Hepatocyte (in vitro differentiated cells): ENCODE data around the gene RAP2C. TPM values are rescaled to one million over a fixed set of nuclear protein-coding genes. Genes with fewer than 3 reads are reported as not detected.

Experiments
- DNase-seq: peaks from one replicate; pipeline ENCODE4 v3.0.0-alpha.2; 2016; ENCODE audit warnings: low spot score
- H2AFZ ChIP-seq: fragments of 200-600 bp; sonication (generic); 2 replicates; pipeline ENCODE4 v1.6.0; 2016; ENCODE audit warnings: antibody characterized with exemption, mild to moderate bottlenecking
- H3K27ac ChIP-seq: fragments of 200-600 bp; sonication (generic); 2 replicates; pipeline ENCODE4 v1.5.1; 2016; ENCODE audit warnings: mild to moderate bottlenecking
- H3K27me3 ChIP-seq: fragments of 200-600 bp; sonication (generic); 2 replicates; pipeline ENCODE4 v1.6.1; 2016
- H3K36me3 ChIP-seq: fragments of 200-600 bp; sonication (generic); replicated peaks from 2 replicates; pipeline ENCODE4 v1.5.1; 2016; ENCODE audit warnings: low read depth; ENCODE audit not compliant: insufficient read depth
- H3K4me1 ChIP-seq: fragments of 200-600 bp; sonication (generic); 2 replicates; pipeline ENCODE4 v1.5.1; 2016; ENCODE audit warnings: mild to moderate bottlenecking, moderate library complexity; ENCODE audit not compliant: insufficient read depth
- H3K4me2 ChIP-seq: fragments of 200-600 bp; sonication (generic); 2 replicates; pipeline ENCODE4 v1.6.0; 2016
- H3K4me3 ChIP-seq: fragments of 200-600 bp; sonication (generic); 2 replicates; pipeline ENCODE4 v1.5.1; 2016; ENCODE audit warnings: mild to moderate bottlenecking
- H3K79me2 ChIP-seq: fragments of 200-600 bp; sonication (generic); 2 replicates; pipeline ENCODE4 v1.6.0; 2017; ENCODE audit warnings: mild to moderate bottlenecking
- H3K9me2 ChIP-seq: fragments of 200-600 bp; sonication (generic); replicated peaks from 2 replicates; pipeline ENCODE4 v1.6.0; 2017; ENCODE audit warnings: mild to moderate bottlenecking; ENCODE audit not compliant: insufficient read depth
- H3K9me3 ChIP-seq: fragments of 200-600 bp; sonication (generic); 2 replicates; pipeline ENCODE4 v1.5.1; 2016; ENCODE audit warnings: low read depth, mild to moderate bottlenecking
- H4K20me1 ChIP-seq: fragments of 200-600 bp; sonication (generic); 2 replicates; pipeline ENCODE4 v1.6.0; 2016; ENCODE audit warnings: mild to moderate bottlenecking; ENCODE audit not compliant: insufficient read depth, poor library complexity, severe bottlenecking
- CTCF ChIP-seq: fragments of 200-600 bp; sonication (generic); IDR thresholded peaks from 2 replicates; pipeline ENCODE4 v1.5.1; 2016; ENCODE audit warnings: antibody characterized with exemption, mild to moderate bottlenecking; ENCODE audit not compliant: poor library complexity
- EZH2 ChIP-seq: fragments of 200-600 bp; sonication (generic); IDR thresholded peaks from 2 replicates; pipeline ENCODE4 v1.6.1; 2016; ENCODE audit warnings: antibody characterized with exemption, mild to moderate bottlenecking, borderline replicate concordance
- EZH2phosphoT487 ChIP-seq: fragments of 200-600 bp; sonication (generic); IDR thresholded peaks from one replicate; pipeline ENCODE4 v1.6.1; 2018; ENCODE audit warnings: antibody characterized with exemption, mild to moderate bottlenecking, low read depth, moderate library complexity; ENCODE audit not compliant: unreplicated experiment, severe bottlenecking
- WGBS: methylation state at CpG from one replicate; pipeline ENCODE4 v1.1.6; 2016; ENCODE audit warnings: low lambda C conversion rate; ENCODE audit errors: missing lambda C conversion rate; 5-methylcytosine and 5-hydroxymethylcytosine counted together
- polyA plus RNA-seq: library from polyadenylated mRNA; unstranded; fragments of >200 nt; fragmentation: Nextera tagmentation; extraction: Ambion mirVana; gene quantifications from 2 replicates; pipeline ENCODE4 v1.2.1, GENCODE V29; 2016
- total RNA-seq: library from RNA; depleted of rRNA; stranded (reverse); fragments of >200 nt; gene quantifications from 2 replicates; pipeline ENCODE4 v1.2.3, GENCODE V29; 2014

RAP2C gene
- total and polyA plus RNA-seq, 2 experiments from 2014 or later = 32.2 to 57.4 TPM

- no peak for DNase-seq
- Histone ChIP-seq H3K4me3 (no peak overlapping the region), H3K79me2 (no peaks in the 10 kb centered on the region), H3K36me3 (no peaks in the 10 kb centered on the region), H3K9me3 (no peaks in the 10 kb centered on the region), H3K27me3 (no peaks in the 10 kb centered on the region), H3K4me2 (no peak overlapping the region), H4K20me1 (no peaks in the 10 kb centered on the region), H3K9me2 (no peaks in the 10 kb centered on the region), H3K27ac (no peak overlapping the region), H3K4me1 (no peaks in the 10 kb centered on the region), H2AFZ (no peak overlapping the region)
- no peak for TF ChIP-seq EZH2phosphoT487
- no peak for TF ChIP-seq EZH2
- TF ChIP-seq CTCF = no peak
- WGBS = 75% methylated on average over 3 of the region's 3 CpGs
These were observed 43.9 kb upstream of the RAP2C start for GRCh38 chrX:132263127-132263526.

GRCh38 chrX:132258509-132258908, 39.3 kb upstream of the RAP2C start:
- H2AFZ ChIP-seq = no peak overlapping the region
- H3K27ac ChIP-seq = no peak overlapping the region
- no peaks in the 10 kb centered on the region for H3K27me3 ChIP-seq
- TF ChIP-seq EZH2phosphoT487 (no peak), EZH2 (no peak)
- H3K9me3 ChIP-seq = no peaks in the 10 kb centered on the region
- no peak for DNase-seq
- no peaks in the 10 kb centered on the region for H4K20me1 ChIP-seq
- no peaks in the 10 kb centered on the region for H3K79me2 ChIP-seq
- H3K4me2 ChIP-seq = no peak overlapping the region
- no peak overlapping the region for H3K4me3 ChIP-seq
- WGBS = 87% methylated on average over 1 of the region's 1 CpG
- no peaks in the 10 kb centered on the region for H3K4me1 ChIP-seq
- H3K36me3 ChIP-seq = no peaks in the 10 kb centered on the region
- H3K9me2 ChIP-seq = no peaks in the 10 kb centered on the region

GRCh38 chrX:132257116-132257515, 37.9 kb upstream of the RAP2C start:
- Histone ChIP-seq H3K4me3 (no peak overlapping the region), H3K27me3 (no peaks in the 10 kb centered on the region), H3K4me2 (no peak overlapping the region), H3K79me2 (no peaks in the 10 kb centered on the region), H2AFZ (no peak overlapping the region), H3K36me3 (no peaks in the 10 kb centered on the region), H3K9me2 (no peaks in the 10 kb centered on the region), H4K20me1 (no peaks in the 10 kb centered on the region), H3K4me1 (no peaks in the 10 kb centered on the region), H3K27ac (no peak overlapping the region), H3K9me3 (no peaks in the 10 kb centered on the region)
- 62% methylated on average over 2 of the region's 2 CpGs for WGBS
- no peak for DNase-seq
- TF ChIP-seq EZH2phosphoT487 (no peak), EZH2 (no peak), CTCF (no peak)

- Histone ChIP-seq H3K4me1 (no peaks in the 10 kb centered on the region), H3K36me3 (no peaks in the 10 kb centered on the region), H3K9me2 (no peaks in the 10 kb centered on the region), H3K27ac (no peak overlapping the region), H3K4me2 (no peak overlapping the region), H4K20me1 (no peaks in the 10 kb centered on the region), H3K79me2 (no peaks in the 10 kb centered on the region), H2AFZ (no peak overlapping the region), H3K27me3 (no peaks in the 10 kb centered on the region), H3K9me3 (no peaks in the 10 kb centered on the region), H3K4me3 (no peak overlapping the region)
- 81% methylated on average over 5 of the region's 5 CpGs for WGBS
- TF ChIP-seq EZH2phosphoT487 = no peak
- no peak for TF ChIP-seq CTCF
- no peak for TF ChIP-seq EZH2
- no peak for DNase-seq
These were observed 16.9 kb upstream of the RAP2C start for GRCh38 chrX:132236121-132236520.
